HepG2 (cell line): ENCODE measurements around the gene OGG1. TPM values are rescaled to one million over a fixed set of nuclear protein-coding genes. Genes with fewer than 3 reads are reported as not detected.

Experiments
- CAMTA2 ChIP-seq: sonication (generic); formaldehyde crosslinking; IDR thresholded peaks from 2 replicates; pipeline ENCODE4 v1.4.0; 2020; ENCODE audit warnings: mild to moderate bottlenecking, missing genetic modification reagents, borderline replicate concordance
- FLYWCH1 ChIP-seq: sonication (generic); formaldehyde crosslinking; IDR thresholded peaks from 2 replicates; pipeline ENCODE4 v1.8.1; 2023; ENCODE audit warnings: mild to moderate bottlenecking, missing genetic modification reagents
- HOXA3 ChIP-seq: sonication (generic); formaldehyde crosslinking; IDR thresholded peaks from 2 replicates; pipeline ENCODE4 v1.5.0; 2020; ENCODE audit warnings: missing genetic modification reagents
- PCBP2 ChIP-seq: fragments of 200-400 bp; formaldehyde crosslinking; optimal IDR thresholded peaks from 2 replicates; pipeline ENCODE3; 2018; ENCODE audit warnings: low read length, low read depth; ENCODE audit not compliant: poor library complexity, severe bottlenecking
- SAP130 ChIP-seq: IDR thresholded peaks from 2 replicates; pipeline ENCODE4 v1.6.1; 2016; ENCODE audit warnings: low read depth
- SRF ChIP-seq: IDR thresholded peaks from 2 replicates; pipeline ENCODE4 v1.6.1; 2011; ENCODE audit warnings: mild to moderate bottlenecking, low read depth, low read length, moderate library complexity
- TOPORS ChIP-seq: sonication (generic); formaldehyde crosslinking; IDR thresholded peaks from 2 replicates; pipeline ENCODE4 v1.8.0; 2023; ENCODE audit warnings: mild to moderate bottlenecking, missing genetic modification reagents
- ZBTB7A ChIP-seq: sonication (generic); formaldehyde crosslinking; IDR thresholded peaks from 2 replicates; pipeline ENCODE4 v1.8.0; 2022; ENCODE audit warnings: mild to moderate bottlenecking, missing genetic modification reagents
- ZNF251 ChIP-seq: sonication (generic); formaldehyde crosslinking; IDR thresholded peaks from 2 replicates; pipeline ENCODE4 v1.9.0; 2021; ENCODE audit warnings: mild to moderate bottlenecking, missing genetic modification reagents
- ZNF281 ChIP-seq: sonication (generic); formaldehyde crosslinking; IDR thresholded peaks from 2 replicates; pipeline ENCODE4 v1.4.0; 2020; ENCODE audit warnings: missing genetic modification reagents, borderline replicate concordance
- ZNF33B ChIP-seq: sonication (generic); formaldehyde crosslinking; IDR thresholded peaks from 2 replicates; pipeline ENCODE4 v1.5.1; 2020; ENCODE audit warnings: mild to moderate bottlenecking, missing genetic modification reagents
- ZNF547 ChIP-seq: sonication (generic); formaldehyde crosslinking; IDR thresholded peaks from 2 replicates; pipeline ENCODE4 v1.5.1; 2020; ENCODE audit warnings: mild to moderate bottlenecking, missing genetic modification reagents
- ZSCAN9 ChIP-seq: IDR thresholded peaks from 2 replicates; pipeline ENCODE4 v1.6.1; 2016; ENCODE audit warnings: borderline replicate concordance
- polyA plus RNA-seq, 8 experiments: library from polyadenylated mRNA; depleted of rRNA in 3 of 8; stranded (reverse) in 7 of 8; unstranded in 1 of 8; fragments of >200 nt; fragmentation: Illumina TruSeq in 4 of 8; extraction: Trizol in 4 of 8; gene quantifications; 2 replicates each; pipeline versions ENCODE4 v1.2.1 to v1.2.3, GENCODE V29; 2011 to 2016; ENCODE audit warnings: low read depth in 4 of 8, missing spikeins in 1 of 8, mixed read lengths in 1 of 8; ENCODE audit not compliant: insufficient read depth in 1 of 8
- total RNA-seq, 5 experiments: library from RNA; depleted of rRNA; stranded (reverse); fragments of >200 nt; fragmentation: Illumina TruSeq; extraction: Trizol; gene quantifications; 2 replicates each; pipeline ENCODE4 v1.2.3, GENCODE V29; 2016; ENCODE audit warnings: low read depth in 1 of 5
- TF ChIP-seq, protein P1 (sequence below): sonication (generic); formaldehyde crosslinking; IDR thresholded peaks from 2 replicates; pipeline ENCODE4 v1.4.0; 2020; ENCODE audit warnings: mild to moderate bottlenecking, missing genetic modification reagents, borderline replicate concordance
- TF ChIP-seq, protein P2 (sequence below): sonication (generic); formaldehyde crosslinking; IDR thresholded peaks from 2 replicates; pipeline ENCODE4 v1.4.0; 2020; ENCODE audit warnings: mild to moderate bottlenecking, missing genetic modification reagents
- TF ChIP-seq, protein P3 (sequence below): sonication (generic); formaldehyde crosslinking; IDR thresholded peaks from 2 replicates; pipeline ENCODE4 v1.5.1; 2020; ENCODE audit warnings: mild to moderate bottlenecking, missing genetic modification reagents, moderate library complexity

The OGG1 gene
- total and polyA plus RNA-seq, 2 of the 13 experiments (the other 11 are each of a cell fraction or from before 2014, with no cell fraction given), result 28.7 to 33.2 TPM

DNA sequence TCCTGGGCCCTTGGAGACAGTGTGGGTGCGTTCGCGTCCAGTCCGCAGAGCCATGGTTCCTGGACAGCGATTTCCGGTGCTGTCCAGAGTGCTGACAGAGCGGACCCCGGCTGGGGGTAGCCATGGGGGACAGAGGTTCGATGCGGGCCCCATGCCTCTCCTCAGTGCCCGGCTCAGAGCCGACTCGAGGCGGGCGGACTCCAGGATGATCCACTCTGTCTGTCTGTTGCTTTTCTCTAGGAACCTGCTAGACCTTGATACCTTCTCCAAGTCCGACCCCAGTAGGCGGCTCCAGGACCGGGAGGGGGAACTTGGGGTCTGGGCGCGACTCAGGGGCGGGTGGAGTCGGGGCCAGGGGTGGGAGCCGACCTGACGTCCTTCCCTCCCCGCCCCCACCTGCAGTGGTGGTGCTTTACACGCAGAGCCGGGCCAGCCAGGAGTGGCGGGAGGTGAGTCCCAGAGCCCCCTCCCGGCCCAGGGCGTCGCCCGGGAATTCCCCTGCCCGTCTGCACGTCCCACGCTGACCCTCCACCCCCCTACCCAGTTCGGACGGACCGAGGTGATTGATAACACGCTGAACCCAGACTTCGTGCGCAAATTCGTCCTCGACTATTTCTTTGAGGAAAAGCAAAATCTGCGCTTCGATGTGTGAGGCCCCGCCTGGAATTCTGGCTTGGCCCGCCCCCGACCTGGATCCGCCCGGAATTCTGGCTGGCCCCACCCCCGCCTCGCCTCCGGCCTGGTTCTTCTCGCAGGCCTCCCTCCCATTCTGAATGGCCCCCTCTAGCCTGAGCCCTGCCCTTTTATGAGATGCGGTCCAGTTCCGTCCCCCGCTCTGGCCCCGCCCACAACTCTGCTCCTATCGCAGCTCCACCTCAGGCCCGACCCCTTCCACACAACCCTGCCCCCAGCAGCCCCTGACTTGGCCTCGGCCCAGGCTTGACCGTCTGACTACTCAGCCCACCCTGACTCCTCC lies 45.1 kb upstream of the OGG1 start (continued):
- TF ChIP-seq ZNF281 (CRISPR knock-in tag) (peak; percentile 57), SAP130 (peak; percentile 65), HOXA3 (peak; percentile 52; the same call in 1 of the 2 replicates), PCBP2 (no peak), ZNF547 (CRISPR knock-in tag) (no peak; the same call in 1 of the 2 replicates), FLYWCH1 (no peak), ZNF33B (CRISPR knock-in tag) (peak; percentile 43; the same call in 1 of the 2 replicates), ZSCAN9 (CRISPR knock-in tag) (peak; percentile 95), ZNF251 (CRISPR knock-in tag) (no peak), CAMTA2 (no peak), TOPORS (peak; percentile 67; the same call in 1 of the 2 replicates), ZBTB7A (CRISPR knock-in tag) (no peak), SRF (no peak)
- TF ChIP-seq, protein P1, sequence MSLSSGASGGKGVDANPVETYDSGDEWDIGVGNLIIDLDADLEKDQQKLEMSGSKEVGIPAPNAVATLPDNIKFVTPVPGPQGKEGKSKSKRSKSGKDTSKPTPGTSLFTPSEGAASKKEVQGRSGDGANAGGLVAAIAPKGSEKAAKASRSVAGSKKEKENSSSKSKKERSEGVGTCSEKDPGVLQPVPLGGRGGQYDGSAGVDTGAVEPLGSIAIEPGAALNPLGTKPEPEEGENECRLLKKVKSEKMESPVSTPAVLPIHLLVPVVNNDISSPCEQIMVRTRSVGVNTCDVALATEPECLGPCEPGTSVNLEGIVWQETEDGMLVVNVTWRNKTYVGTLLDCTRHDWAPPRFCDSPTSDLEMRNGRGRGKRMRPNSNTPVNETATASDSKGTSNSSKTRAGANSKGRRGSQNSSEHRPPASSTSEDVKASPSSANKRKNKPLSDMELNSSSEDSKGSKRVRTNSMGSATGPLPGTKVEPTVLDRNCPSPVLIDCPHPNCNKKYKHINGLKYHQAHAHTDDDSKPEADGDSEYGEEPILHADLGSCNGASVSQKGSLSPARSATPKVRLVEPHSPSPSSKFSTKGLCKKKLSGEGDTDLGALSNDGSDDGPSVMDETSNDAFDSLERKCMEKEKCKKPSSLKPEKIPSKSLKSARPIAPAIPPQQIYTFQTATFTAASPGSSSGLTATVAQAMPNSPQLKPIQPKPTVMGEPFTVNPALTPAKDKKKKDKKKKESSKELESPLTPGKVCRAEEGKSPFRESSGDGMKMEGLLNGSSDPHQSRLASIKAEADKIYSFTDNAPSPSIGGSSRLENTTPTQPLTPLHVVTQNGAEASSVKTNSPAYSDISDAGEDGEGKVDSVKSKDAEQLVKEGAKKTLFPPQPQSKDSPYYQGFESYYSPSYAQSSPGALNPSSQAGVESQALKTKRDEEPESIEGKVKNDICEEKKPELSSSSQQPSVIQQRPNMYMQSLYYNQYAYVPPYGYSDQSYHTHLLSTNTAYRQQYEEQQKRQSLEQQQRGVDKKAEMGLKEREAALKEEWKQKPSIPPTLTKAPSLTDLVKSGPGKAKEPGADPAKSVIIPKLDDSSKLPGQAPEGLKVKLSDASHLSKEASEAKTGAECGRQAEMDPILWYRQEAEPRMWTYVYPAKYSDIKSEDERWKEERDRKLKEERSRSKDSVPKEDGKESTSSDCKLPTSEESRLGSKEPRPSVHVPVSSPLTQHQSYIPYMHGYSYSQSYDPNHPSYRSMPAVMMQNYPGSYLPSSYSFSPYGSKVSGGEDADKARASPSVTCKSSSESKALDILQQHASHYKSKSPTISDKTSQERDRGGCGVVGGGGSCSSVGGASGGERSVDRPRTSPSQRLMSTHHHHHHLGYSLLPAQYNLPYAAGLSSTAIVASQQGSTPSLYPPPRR (CRISPR knock-in tag), result no peak
- TF ChIP-seq, protein P2, sequence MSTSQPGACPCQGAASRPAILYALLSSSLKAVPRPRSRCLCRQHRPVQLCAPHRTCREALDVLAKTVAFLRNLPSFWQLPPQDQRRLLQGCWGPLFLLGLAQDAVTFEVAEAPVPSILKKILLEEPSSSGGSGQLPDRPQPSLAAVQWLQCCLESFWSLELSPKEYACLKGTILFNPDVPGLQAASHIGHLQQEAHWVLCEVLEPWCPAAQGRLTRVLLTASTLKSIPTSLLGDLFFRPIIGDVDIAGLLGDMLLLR (CRISPR knock-in tag), result no peak
- TF ChIP-seq, protein P3, sequence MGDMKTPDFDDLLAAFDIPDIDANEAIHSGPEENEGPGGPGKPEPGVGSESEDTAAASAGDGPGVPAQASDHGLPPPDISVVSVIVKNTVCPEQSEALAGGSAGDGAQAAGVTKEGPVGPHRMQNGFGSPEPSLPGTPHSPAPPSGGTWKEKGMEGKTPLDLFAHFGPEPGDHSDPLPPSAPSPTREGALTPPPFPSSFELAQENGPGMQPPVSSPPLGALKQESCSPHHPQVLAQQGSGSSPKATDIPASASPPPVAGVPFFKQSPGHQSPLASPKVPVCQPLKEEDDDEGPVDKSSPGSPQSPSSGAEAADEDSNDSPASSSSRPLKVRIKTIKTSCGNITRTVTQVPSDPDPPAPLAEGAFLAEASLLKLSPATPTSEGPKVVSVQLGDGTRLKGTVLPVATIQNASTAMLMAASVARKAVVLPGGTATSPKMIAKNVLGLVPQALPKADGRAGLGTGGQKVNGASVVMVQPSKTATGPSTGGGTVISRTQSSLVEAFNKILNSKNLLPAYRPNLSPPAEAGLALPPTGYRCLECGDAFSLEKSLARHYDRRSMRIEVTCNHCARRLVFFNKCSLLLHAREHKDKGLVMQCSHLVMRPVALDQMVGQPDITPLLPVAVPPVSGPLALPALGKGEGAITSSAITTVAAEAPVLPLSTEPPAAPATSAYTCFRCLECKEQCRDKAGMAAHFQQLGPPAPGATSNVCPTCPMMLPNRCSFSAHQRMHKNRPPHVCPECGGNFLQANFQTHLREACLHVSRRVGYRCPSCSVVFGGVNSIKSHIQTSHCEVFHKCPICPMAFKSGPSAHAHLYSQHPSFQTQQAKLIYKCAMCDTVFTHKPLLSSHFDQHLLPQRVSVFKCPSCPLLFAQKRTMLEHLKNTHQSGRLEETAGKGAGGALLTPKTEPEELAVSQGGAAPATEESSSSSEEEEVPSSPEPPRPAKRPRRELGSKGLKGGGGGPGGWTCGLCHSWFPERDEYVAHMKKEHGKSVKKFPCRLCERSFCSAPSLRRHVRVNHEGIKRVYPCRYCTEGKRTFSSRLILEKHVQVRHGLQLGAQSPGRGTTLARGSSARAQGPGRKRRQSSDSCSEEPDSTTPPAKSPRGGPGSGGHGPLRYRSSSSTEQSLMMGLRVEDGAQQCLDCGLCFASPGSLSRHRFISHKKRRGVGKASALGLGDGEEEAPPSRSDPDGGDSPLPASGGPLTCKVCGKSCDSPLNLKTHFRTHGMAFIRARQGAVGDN, result no peak; the same call in 1 of the 2 replicates
